Activated T-helper 1 cell treated with anti-CD3 and anti-CD28 coated beads, Interleukin-12 subunit alpha, Interleukin-12 subunit beta, Interleukin-2, Interleukin-4 antibody, amounts not matched to agents 30 ng/mL and 10 ng/mL and 1 ng/mL, durations not matched to agents 14 hours and 24 hours and 36 hours (primary cell): ENCODE results near the gene ZNF155. TPM values are rescaled to one million over a fixed set of nuclear protein-coding genes. Genes with fewer than 3 reads are reported as not detected.
A peak's percentile ranks its signal among the peaks of the same experiment; 100 is the strongest.

Experiments
- DNase-seq: peaks from one replicate; pipeline ENCODE4 v3.0.0; 2021; ENCODE audit warnings: low spot score
- H3K27ac Mint-ChIP-seq: one replicate; pipeline ENCODE4 v1.8.0; 2021; ENCODE audit warnings: mild to moderate bottlenecking, mixed read lengths
- H3K27me3 Mint-ChIP-seq: one replicate; pipeline ENCODE4 v1.8.0; 2022; ENCODE audit warnings: mild to moderate bottlenecking, moderate library complexity, mixed read lengths; ENCODE audit not compliant: insufficient read depth
- H3K36me3 Mint-ChIP-seq: one replicate; pipeline ENCODE4 v1.8.0; 2021; ENCODE audit warnings: low read depth, mixed read lengths
- H3K4me1 Mint-ChIP-seq: one replicate; pipeline ENCODE4 v1.8.0; 2021; ENCODE audit warnings: low read depth, mixed read lengths
- H3K4me3 Mint-ChIP-seq: one replicate; pipeline ENCODE4 v1.8.0; 2021; ENCODE audit warnings: mild to moderate bottlenecking, moderate library complexity, mixed read lengths
- H3K9me3 Mint-ChIP-seq: one replicate; pipeline ENCODE4 v1.8.0; 2021; ENCODE audit warnings: mixed read lengths
- intact Hi-C: fragments of 100-400 bp; cut with micrococcal nuclease; formaldehyde crosslinking; loops from one replicate; pipeline ENCODE4 v1.15.1; 2024
- total RNA-seq: library from RNA; stranded (reverse); gene quantifications from 2 replicates; pipeline ENCODE4 v1.2.3, GENCODE V29; 2022

ZNF155 gene
- total RNA-seq, 1 donor from 2014 or later = 5.2 TPM

DNA sequence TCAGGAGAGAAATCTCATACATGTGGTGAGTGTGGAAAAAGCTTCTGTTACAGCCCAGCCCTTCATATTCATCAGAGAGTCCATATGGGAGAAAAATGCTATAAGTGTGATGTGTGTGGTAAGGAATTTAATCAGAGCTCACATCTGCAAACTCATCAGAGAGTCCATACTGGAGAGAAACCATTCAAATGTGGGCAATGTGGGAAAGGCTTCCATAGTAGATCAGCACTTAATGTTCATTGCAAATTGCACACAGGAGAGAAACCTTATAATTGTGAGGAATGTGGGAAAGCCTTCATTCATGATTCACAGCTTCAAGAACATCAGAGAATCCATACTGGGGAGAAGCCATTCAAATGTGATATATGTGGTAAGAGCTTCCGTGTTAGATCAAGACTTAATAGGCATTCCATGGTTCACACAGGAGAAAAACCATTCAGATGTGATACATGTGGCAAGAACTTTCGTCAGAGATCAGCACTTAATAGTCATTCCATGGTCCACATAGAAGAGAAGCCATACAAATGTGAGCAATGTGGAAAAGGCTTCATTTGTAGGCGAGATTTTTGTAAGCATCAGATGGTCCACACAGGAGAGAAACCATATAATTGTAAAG, 17.8 kb upstream of the ZNF155 start:
- H3K9me3 Mint-ChIP-seq = peaks cover 83% of the 10 kb centered on the region
- peaks cover 2% of the 10 kb centered on the region for H3K27me3 Mint-ChIP-seq
- H3K36me3 Mint-ChIP-seq = peaks cover 8% of the 10 kb centered on the region
- no peak overlapping the region for H3K4me3 Mint-ChIP-seq
- intact Hi-C loops = no loop called here
- no peaks in the 10 kb centered on the region for H3K4me1 Mint-ChIP-seq
- no peak overlapping the region for H3K27ac Mint-ChIP-seq
- no peak for DNase-seq

DNA sequence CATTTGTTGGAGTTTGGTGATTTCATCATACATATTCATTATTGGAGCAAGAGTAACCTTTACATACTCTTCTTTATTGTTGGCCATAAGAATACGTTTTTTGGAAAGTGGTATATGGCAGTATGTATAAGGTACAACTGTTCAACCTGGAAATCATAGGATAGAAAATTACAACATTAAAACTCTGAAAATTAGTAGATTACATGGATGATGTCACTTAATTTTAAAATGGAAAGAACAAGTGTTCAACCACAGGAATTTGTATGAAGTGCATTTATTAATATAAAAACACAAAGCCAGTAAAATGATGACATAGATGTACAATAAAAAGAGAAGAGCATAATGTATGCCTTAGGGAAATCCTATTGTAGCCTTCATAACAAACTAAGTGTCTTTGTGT, 7.3 kb upstream of the ZNF155 start:
- no peak overlapping the region for H3K27ac Mint-ChIP-seq
- H3K27me3 Mint-ChIP-seq = no peaks in the 10 kb centered on the region
- H3K4me3 Mint-ChIP-seq = no peak overlapping the region
- H3K36me3 Mint-ChIP-seq = no peaks in the 10 kb centered on the region
- no peak for DNase-seq
- H3K4me1 Mint-ChIP-seq = no peaks in the 10 kb centered on the region
- peaks cover 52% of the 10 kb centered on the region for H3K9me3 Mint-ChIP-seq
- intact Hi-C loops = no loop called here

DNA sequence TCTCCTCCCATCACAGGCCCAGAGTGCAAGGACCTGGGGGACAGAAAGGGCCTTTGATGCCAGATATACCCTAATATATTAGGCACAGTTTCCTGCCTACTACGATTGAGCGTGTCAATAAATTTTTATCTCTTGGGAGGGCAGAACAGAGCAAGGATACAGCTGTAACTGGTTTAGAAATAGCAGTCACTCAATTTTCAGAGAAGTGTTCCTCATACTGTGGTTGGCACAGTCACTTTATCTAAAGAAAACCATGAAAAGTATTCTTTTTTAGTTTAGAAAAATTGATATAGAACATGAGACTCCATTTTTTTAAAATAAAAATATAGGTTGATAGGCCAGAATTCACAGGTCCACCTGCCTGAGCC, 460 bp upstream of the ZNF155 start:
- H3K4me1 Mint-ChIP-seq = peaks cover 8% of the 10 kb centered on the region
- peak overlapping the region; percentile 80 for H3K4me3 Mint-ChIP-seq
- H3K36me3 Mint-ChIP-seq = peaks cover 9% of the 10 kb centered on the region
- no peak overlapping the region for H3K27ac Mint-ChIP-seq
- peaks cover 34% of the 10 kb centered on the region for H3K9me3 Mint-ChIP-seq
- no peaks in the 10 kb centered on the region for H3K27me3 Mint-ChIP-seq
- intact Hi-C loops = loop anchor here (5.0 kb wide), 3 partner anchors 81 to 129 kb away; partner anchors contain the start of genes ZNF224 and ZNF225
- DNase-seq = no peak

DNA sequence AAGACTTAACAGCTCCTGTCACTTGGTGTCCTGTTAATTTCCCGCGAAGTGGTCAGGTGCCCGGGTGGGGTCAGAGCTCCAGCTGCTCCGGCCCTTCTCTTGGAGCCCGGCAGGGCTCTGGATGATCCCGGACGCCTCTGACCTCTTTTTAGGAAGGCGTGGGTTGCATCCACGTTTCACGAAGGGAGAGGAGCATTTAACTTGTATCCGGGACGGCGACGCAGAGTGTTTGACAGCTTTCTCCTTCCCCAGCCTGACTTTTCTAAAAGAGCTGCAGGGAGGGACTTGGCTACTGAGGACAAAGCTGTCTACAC, 656 bp downstream of the ZNF155 start:
- no peaks in the 10 kb centered on the region for H3K27me3 Mint-ChIP-seq
- H3K27ac Mint-ChIP-seq = peak overlapping the region; percentile 63
- H3K4me3 Mint-ChIP-seq = peak overlapping the region; percentile 94
- peaks cover 20% of the 10 kb centered on the region for H3K36me3 Mint-ChIP-seq
- H3K4me1 Mint-ChIP-seq = peaks cover 8% of the 10 kb centered on the region
- peaks cover 42% of the 10 kb centered on the region for H3K9me3 Mint-ChIP-seq
- intact Hi-C loops = loop anchor here (1.0 to 5.0 kb wide), 9 partner anchors 18 to 516 kb away; partner anchors contain the start of genes ZNF180, ZNF222, ZNF224 and ZNF225
- no peak for DNase-seq

DNA sequence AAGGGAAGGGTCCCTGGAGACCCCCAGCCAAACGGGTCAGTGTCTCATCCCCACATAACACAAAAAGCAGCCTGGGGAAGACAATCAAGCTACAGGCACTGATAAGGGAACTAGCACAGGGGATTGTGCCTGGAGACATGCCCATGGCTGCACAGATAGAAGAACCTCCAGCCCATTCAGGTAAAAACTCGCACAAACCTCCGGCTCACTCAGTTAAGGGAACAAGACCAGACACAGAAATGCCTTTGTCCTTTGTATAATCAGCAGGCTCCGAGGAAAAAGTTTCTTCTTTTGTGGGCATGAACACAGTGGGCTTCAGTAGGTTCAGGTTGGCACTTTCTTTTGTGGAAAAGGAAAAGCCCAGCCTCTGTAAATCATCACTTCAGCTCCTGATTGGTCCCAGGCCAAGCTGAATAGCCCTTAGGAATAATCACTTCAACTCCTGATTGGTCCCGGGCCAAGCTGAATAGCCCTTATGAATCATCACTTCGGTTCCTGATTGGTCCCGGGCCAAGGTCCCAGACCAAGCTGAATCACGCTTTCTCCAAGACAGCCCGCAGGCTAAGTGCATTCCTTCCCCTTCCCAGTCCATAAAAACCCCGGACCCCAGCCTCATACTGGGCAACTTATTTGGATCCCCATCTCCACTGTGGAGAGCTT, 13.8 kb downstream of the ZNF155 start:
- Mint-ChIP-seq H3K27ac (no peak overlapping the region), H3K27me3 (no peaks in the 10 kb centered on the region), H3K9me3 (peaks cover 56% of the 10 kb centered on the region), H3K36me3 (peaks cover 41% of the 10 kb centered on the region), H3K4me3 (no peak overlapping the region), H3K4me1 (peaks cover 10% of the 10 kb centered on the region)
- no peak for DNase-seq
- intact Hi-C loops = no loop called here

DNA sequence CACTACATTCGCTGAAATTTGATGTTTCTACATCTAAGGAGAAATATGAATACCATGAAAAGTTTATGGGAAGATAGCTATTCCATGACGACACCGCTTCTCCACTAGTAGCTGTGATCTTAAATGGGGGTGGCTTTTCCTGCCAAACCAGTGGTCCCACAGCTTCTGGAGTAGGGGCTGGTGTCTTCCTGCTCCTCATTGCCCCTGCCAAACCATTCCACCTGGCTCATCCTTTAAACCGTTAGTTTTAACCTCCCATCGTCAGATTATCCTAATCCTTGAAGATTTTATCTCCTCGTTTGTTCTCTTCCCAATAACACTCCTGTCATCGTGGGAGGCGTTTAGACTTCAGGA, 18.2 kb downstream of the ZNF155 start:
- peaks cover 26% of the 10 kb centered on the region for H3K36me3 Mint-ChIP-seq
- peaks cover 21% of the 10 kb centered on the region for H3K4me1 Mint-ChIP-seq
- H3K27ac Mint-ChIP-seq = peak overlapping the region; percentile 95
- no peak for DNase-seq
- peaks cover 53% of the 10 kb centered on the region for H3K9me3 Mint-ChIP-seq
- intact Hi-C loops = loop anchor here (1.0 to 5.0 kb wide), 12 partner anchors 18 to 303 kb away; partner anchors contain the start of genes ZNF155, ZNF221, ZNF222 and ZNF224
- no peaks in the 10 kb centered on the region for H3K27me3 Mint-ChIP-seq
- peak overlapping the region; percentile 98 for H3K4me3 Mint-ChIP-seq

DNA sequence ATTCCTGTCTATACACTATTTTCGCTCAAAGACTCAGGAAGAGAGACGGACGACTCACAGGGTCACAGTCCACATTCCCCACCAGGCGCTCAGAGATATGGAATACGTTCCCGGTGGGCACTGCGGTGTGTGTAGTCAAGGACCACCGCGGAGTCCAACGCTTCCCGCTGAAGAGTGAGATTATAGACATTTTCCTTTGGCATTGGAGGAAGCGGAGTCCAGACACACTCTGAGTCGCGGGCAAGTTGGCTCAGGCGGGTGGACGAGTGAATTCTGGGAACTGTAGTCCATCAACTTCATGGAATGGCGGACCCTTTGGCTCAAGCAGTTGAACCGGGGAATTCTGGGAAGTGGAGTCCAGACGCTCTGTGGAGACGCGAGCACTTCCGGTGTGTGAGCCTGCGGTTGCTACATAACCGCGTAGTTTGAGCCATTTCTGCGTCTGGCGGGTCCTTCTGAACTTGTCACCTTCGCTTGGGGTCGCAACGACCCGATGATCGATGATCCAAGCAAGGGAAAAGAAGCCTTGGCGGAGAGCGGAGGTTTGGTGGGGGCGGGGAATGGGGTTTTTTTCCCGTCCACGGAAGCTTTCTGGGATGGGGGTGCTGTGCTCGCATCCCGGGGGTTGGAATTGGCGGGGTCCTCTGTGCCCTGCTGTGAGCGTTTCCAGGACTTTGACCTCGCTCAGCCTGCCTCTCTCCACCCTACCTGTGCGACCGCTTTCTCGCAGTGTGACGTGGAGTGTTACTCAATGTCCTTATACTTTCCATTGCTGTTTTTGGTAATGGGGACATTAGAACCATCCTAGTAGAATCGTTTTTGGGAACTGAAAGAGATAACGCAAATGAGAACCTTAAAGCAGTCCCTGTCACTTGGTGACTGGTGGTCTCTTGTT, 18.8 kb downstream of the ZNF155 start, which contains the start of gene ZNF230:
ZNF230 (plus strand) TSS at position 392 of the 895 bp plus-strand sequence. CDS start 4,122 bp downstream, outside the sequence.
- peak; percentile 78 for DNase-seq
- H3K27ac Mint-ChIP-seq = peak within 1 kb of the TSS; percentile 95
- intact Hi-C loops = loop anchor here (1.0 to 5.0 kb wide), 12 partner anchors 19 to 302 kb away; partner anchors contain the start of genes ZNF155, ZNF221, ZNF222 and ZNF224
- H3K27me3 Mint-ChIP-seq = no peaks in the 10 kb centered on the region
- peaks cover 21% of the 10 kb centered on the region for H3K4me1 Mint-ChIP-seq
- peaks cover 53% of the 10 kb centered on the region for H3K9me3 Mint-ChIP-seq
- peaks cover 29% of the 10 kb centered on the region for H3K36me3 Mint-ChIP-seq
- H3K4me3 Mint-ChIP-seq = peak within 1 kb of the TSS; percentile 98

DNA sequence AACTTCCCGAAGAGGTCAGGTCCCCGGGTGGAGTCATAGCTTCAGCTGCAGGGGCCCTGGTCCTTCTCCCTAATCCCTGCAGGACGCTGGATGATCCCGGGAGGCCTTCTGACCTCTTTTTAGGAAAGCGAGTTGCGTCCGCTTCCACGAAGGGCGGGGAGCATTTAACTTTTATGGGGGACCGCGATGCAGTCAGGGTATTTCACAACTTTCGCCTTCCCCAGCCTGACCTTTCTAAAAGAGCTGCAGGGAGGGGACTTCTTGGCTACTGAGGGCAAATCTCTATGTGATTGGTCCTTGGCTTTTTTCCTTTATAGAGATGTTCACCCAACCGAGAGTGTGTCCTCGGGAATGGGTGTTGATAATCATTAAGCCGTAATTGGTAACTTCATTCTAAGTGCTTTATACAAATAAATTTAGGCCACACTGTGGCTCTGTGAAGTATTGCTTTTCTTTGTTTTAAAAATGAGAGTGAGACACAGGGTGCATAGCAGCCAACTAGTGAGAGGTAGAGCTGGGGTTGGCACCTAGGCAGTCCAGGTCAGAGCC, 19.5 kb downstream of the ZNF155 start:
- Mint-ChIP-seq H3K27me3 (no peaks in the 10 kb centered on the region), H3K4me1 (peaks cover 21% of the 10 kb centered on the region), H3K36me3 (peaks cover 31% of the 10 kb centered on the region), H3K9me3 (peaks cover 51% of the 10 kb centered on the region), H3K4me3 (peak overlapping the region; percentile 98), H3K27ac (no peak overlapping the region)
- no peak for DNase-seq
- intact Hi-C loops = loop anchor here (2.0 to 5.0 kb wide), 3 partner anchors 101 to 204 kb away; partner anchors contain the start of gene ZNF226

DNA sequence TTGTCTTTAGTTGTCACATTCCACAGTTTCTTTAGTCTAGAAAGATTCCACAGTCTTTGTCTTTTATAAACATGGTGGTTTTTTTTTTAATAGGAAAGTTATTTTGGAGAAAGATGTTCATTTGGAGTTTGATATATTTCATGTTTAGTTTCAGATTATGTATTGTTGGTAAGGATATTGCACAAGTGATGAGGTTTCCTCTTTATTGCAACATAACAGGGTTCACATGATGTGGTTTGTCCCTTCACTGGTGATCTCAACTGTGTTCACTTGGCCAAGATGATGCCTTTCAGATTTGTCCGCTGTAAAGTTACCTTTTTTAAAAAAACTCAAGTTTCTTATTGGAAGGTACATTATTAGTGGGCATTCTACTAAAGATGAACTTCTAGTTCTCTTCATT, 22.0 kb downstream of the ZNF155 start:
- no peak for DNase-seq
- intact Hi-C loops = no loop called here
- no peak overlapping the region for H3K4me3 Mint-ChIP-seq
- peaks cover 60% of the 10 kb centered on the region for H3K9me3 Mint-ChIP-seq
- no peak overlapping the region for H3K27ac Mint-ChIP-seq
- peaks cover 21% of the 10 kb centered on the region for H3K4me1 Mint-ChIP-seq
- H3K27me3 Mint-ChIP-seq = no peaks in the 10 kb centered on the region
- peaks cover 52% of the 10 kb centered on the region for H3K36me3 Mint-ChIP-seq

DNA sequence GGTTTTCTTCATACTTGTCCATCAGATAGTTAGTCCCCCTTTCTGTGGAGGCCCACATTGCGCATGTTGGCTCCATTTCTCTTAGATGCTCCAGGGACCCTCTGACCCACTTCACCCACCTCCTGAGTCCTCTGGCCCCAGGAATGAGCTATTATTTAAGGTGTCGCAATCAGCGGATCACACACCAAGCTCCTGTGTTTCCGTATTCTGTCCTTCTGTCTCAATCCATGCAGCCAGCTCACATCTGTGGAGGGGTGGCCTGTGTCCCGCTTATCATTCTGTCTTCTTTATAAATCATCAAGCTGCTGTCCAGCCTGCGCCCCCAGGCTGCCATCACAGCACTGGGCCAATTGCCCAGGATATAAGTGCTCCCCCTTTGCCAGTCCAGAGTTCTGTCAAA, 23.5 kb downstream of the ZNF155 start:
- Mint-ChIP-seq H3K9me3 (peaks cover 60% of the 10 kb centered on the region), H3K36me3 (peaks cover 61% of the 10 kb centered on the region), H3K4me3 (no peak overlapping the region), H3K27me3 (no peaks in the 10 kb centered on the region), H3K4me1 (peaks cover 14% of the 10 kb centered on the region), H3K27ac (no peak overlapping the region)
- DNase-seq = no peak
- intact Hi-C loops = no loop called here

DNA sequence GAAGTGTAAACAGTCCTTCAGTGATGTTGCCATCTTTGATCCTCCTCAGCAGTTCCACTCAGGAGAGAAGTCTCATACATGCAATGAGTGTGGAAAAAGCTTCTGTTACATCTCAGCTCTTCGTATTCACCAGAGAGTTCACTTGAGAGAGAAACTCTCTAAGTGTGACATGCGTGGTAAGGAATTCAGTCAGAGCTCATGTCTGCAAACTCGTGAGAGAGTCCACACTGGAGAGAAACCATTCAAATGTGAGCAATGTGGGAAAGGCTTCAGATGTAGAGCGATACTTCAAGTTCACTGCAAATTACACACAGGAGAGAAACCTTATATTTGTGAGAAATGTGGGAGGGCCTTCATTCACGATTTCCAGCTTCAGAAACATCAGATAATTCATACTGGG, 26.5 kb downstream of the ZNF155 start:
- Mint-ChIP-seq H3K36me3 (peaks cover 64% of the 10 kb centered on the region), H3K27ac (no peak overlapping the region), H3K4me3 (no peak overlapping the region), H3K27me3 (no peaks in the 10 kb centered on the region), H3K9me3 (peaks cover 83% of the 10 kb centered on the region), H3K4me1 (no peaks in the 10 kb centered on the region)
- intact Hi-C loops = no loop called here
- DNase-seq = no peak

DNA sequence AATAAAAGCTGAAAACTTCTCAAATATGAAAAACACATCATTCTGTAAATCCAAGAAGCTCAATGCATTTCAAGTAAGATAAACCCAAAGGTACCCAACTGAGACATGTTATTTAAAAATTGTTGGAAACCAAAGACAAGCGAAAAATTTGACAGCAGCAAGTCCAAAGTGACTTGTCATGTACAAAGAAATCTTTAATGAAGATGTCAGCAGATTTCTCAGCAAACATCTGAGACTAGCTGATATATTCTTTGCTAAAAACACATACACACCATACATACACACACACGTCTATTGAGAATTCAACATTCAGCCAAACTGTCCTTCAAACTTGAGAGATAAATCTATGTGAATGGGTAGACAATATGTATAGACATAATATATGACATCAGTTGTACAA, 35.5 kb downstream of the ZNF155 start:
- DNase-seq = no peak
- peaks cover under 1% of the 10 kb centered on the region for H3K4me1 Mint-ChIP-seq
- H3K27me3 Mint-ChIP-seq = no peaks in the 10 kb centered on the region
- intact Hi-C loops = no loop called here
- H3K36me3 Mint-ChIP-seq = no peaks in the 10 kb centered on the region
- peaks cover 58% of the 10 kb centered on the region for H3K9me3 Mint-ChIP-seq
- no peak overlapping the region for H3K27ac Mint-ChIP-seq
- no peak overlapping the region for H3K4me3 Mint-ChIP-seq
